ENCODE results near the gene GAB3. TPM values are rescaled to one million over a fixed set of nuclear protein-coding genes. Genes with fewer than 3 reads are reported as not detected.

The GAB3 gene
- polyA plus RNA-seq, 1 donor from 2014 or later, result not detected

GRCh38 chrX:154650221-154650510 lies 100.7 kb downstream of the GAB3 start:
- TF ChIP-seq, protein P1, sequence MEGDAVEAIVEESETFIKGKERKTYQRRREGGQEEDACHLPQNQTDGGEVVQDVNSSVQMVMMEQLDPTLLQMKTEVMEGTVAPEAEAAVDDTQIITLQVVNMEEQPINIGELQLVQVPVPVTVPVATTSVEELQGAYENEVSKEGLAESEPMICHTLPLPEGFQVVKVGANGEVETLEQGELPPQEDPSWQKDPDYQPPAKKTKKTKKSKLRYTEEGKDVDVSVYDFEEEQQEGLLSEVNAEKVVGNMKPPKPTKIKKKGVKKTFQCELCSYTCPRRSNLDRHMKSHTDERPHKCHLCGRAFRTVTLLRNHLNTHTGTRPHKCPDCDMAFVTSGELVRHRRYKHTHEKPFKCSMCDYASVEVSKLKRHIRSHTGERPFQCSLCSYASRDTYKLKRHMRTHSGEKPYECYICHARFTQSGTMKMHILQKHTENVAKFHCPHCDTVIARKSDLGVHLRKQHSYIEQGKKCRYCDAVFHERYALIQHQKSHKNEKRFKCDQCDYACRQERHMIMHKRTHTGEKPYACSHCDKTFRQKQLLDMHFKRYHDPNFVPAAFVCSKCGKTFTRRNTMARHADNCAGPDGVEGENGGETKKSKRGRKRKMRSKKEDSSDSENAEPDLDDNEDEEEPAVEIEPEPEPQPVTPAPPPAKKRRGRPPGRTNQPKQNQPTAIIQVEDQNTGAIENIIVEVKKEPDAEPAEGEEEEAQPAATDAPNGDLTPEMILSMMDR (IDR thresholded peaks at IDR 0.05; ENCODE audit: poor library complexity, severe bottlenecking), result no peak
- TF ChIP-seq RAD21 (conservative IDR thresholded peaks at IDR 0.05) (no peak), EP300 (conservative IDR thresholded peaks at IDR 0.05; ENCODE audit: poor library complexity, severe bottlenecking) (no peak), TAF1 (IDR thresholded peaks at IDR 0.05; ENCODE audit: low read depth) (no peak), EZH2 (IDR thresholded peaks at IDR 0.05; ENCODE audit: borderline replicate concordance, insufficient read depth, low read length, poor library complexity, severe bottlenecking) (no peak), REST (IDR thresholded peaks at IDR 0.05; ENCODE audit: borderline replicate concordance) (no peak), POLR2AphosphoS5 (IDR thresholded peaks at IDR 0.05) (no peak), MXI1 (conservative IDR thresholded peaks at IDR 0.05; ENCODE audit: poor library complexity, severe bottlenecking) (no peak), SMC3 (conservative IDR thresholded peaks at IDR 0.05; ENCODE audit: poor library complexity) (no peak)
- H3K9me3 ChIP-seq (ENCODE audit: low read length), result no peaks in the 10 kb centered on the region
- H3K27me3 ChIP-seq (ENCODE audit: insufficient read depth, low read depth, low read length), result no peaks in the 10 kb centered on the region
- no peaks in the 10 kb centered on the region for H3K36me3 ChIP-seq (ENCODE audit: insufficient read depth, low read length)
- no peaks in the 10 kb centered on the region for H3K79me2 ChIP-seq (replicated peaks; ENCODE audit: insufficient read depth, low read length)
- no peak overlapping the region for H2AFZ ChIP-seq (ENCODE audit: low read depth, low read length)
- H3K9ac ChIP-seq (ENCODE audit: low read length), result no peak overlapping the region
- no peaks in the 10 kb centered on the region for H3F3A ChIP-seq (ENCODE audit: insufficient read depth, low read length, poor library complexity, severe bottlenecking)
- H3K27ac ChIP-seq (ENCODE audit: low read length), result no peak overlapping the region
- no peak overlapping the region for H3K4me2 ChIP-seq (ENCODE audit: low read length)
- H4K20me1 ChIP-seq (ENCODE audit: insufficient read depth), result no peaks in the 10 kb centered on the region
- H3K9me2 ChIP-seq (ENCODE audit: insufficient read depth, low read length), result no peaks in the 10 kb centered on the region
- H3K4me3 ChIP-seq (ENCODE audit: low read length), result no peak overlapping the region

DNA sequence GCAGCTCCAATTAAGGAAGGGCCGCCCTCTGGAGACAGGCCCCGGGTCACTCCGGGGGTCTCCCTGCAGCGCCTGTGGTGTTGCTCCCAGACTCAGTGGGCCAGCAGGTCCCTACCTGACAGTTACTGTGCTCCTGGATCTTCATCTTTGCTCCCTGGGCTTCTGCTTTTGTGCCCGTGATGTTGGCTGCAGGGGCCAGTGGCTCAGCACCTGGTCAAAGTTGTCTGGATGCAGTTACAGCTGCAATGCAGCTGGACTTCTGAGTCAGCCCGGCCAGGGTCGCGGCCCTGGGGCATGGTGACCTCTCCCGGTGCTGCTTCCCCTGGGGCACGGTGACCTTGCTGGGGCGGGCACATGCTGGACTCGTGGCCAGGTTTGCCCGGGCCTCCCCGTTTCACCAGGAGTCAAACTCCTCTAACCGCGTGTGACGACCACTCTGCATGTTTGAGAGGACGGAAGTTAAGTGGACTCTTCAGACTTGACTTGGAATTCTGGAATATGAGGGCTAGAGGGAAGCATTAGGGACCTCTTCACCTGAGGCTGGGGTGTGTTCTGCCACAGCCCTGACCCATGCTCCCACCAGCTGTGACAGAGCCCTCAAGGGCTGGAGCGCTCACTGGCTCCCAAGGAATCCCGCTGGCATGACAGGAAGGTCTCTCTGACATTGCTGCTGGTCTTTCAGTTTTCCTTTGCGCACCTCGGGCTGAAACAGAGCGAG lies 101.2 kb downstream of the GAB3 start:
- no peaks in the 10 kb centered on the region for H3K9me2 ChIP-seq (ENCODE audit: insufficient read depth, low read length)
- no peak for TF ChIP-seq EP300 (conservative IDR thresholded peaks at IDR 0.05; ENCODE audit: poor library complexity, severe bottlenecking)
- no peak for TF ChIP-seq POLR2AphosphoS5 (IDR thresholded peaks at IDR 0.05)
- TF ChIP-seq EZH2 (IDR thresholded peaks at IDR 0.05; ENCODE audit: borderline replicate concordance, insufficient read depth, low read length, poor library complexity, severe bottlenecking), result no peak
- TF ChIP-seq, protein P1 (IDR thresholded peaks at IDR 0.05; ENCODE audit: poor library complexity, severe bottlenecking), result no peak
- TF ChIP-seq TAF1 (IDR thresholded peaks at IDR 0.05; ENCODE audit: low read depth), result no peak
- TF ChIP-seq MXI1 (conservative IDR thresholded peaks at IDR 0.05; ENCODE audit: poor library complexity, severe bottlenecking), result no peak
- no peak overlapping the region for H3K27ac ChIP-seq (ENCODE audit: low read length)
- no peak overlapping the region for H2AFZ ChIP-seq (ENCODE audit: low read depth, low read length)
- no peaks in the 10 kb centered on the region for H4K20me1 ChIP-seq (ENCODE audit: insufficient read depth)
- no peaks in the 10 kb centered on the region for H3K79me2 ChIP-seq (replicated peaks; ENCODE audit: insufficient read depth, low read length)
- H3K9ac ChIP-seq (ENCODE audit: low read length), result no peak overlapping the region
- no peak overlapping the region for H3K4me2 ChIP-seq (ENCODE audit: low read length)
- H3K36me3 ChIP-seq (ENCODE audit: insufficient read depth, low read length), result no peaks in the 10 kb centered on the region
- H3K27me3 ChIP-seq (ENCODE audit: insufficient read depth, low read depth, low read length), result no peaks in the 10 kb centered on the region
- H3K9me3 ChIP-seq (ENCODE audit: low read length), result no peaks in the 10 kb centered on the region
- no peaks in the 10 kb centered on the region for H3F3A ChIP-seq (ENCODE audit: insufficient read depth, low read length, poor library complexity, severe bottlenecking)
- no peak overlapping the region for H3K4me3 ChIP-seq (ENCODE audit: low read length)
